NCI-H82 treated with DMSO at 0.1 percent for 48 hours (cell line): Measurements from ENCODE around the gene DNAJB13.

Source experiments
- DNase-seq: peaks from one replicate; lab custom pipeline; 2025; ENCODE audit not compliant: unreplicated experiment; lab: John Stamatoyannopoulos, UW

Gene DNAJB13

DNA sequence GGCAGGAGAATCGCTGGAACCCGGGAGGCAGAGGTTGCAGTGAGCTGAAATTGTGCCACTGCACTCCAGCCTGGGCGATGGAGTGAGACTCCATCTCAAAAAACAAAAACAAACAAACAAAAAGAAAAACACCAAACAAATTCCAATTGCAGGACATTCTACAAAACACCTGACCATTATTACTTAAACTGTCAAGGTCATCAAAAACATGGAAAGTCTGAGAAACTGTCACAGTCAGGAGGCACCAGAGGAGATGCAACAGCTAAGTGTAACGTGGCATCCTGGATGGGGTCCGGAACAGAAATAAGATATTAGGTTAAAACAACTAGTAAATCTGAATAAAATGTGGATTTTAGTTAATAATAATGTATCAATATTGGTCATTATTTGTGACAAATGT lies 914 bp upstream of the DNAJB13 start:
- DNase-seq = no peak

DNA sequence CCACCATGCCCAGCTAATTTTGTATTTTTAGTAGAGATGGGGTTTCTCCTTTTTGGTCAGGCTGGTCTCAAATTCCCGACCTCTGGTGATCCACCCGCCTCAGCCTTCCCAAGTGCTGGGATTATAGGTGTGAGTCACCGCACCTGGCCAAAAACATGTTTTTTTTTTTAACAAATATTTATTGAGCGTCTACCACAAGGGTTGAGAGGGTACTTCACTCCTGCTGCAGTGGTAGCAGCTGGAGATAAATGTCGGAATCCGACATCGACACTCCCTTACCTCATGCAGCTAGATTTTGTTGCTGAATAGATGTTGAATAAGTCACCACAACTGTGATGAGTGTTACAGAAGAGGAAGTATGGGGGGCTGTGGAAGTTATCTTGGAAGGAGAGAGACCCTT lies 971 bp downstream of the DNAJB13 start:
- no peak for DNase-seq

DNA sequence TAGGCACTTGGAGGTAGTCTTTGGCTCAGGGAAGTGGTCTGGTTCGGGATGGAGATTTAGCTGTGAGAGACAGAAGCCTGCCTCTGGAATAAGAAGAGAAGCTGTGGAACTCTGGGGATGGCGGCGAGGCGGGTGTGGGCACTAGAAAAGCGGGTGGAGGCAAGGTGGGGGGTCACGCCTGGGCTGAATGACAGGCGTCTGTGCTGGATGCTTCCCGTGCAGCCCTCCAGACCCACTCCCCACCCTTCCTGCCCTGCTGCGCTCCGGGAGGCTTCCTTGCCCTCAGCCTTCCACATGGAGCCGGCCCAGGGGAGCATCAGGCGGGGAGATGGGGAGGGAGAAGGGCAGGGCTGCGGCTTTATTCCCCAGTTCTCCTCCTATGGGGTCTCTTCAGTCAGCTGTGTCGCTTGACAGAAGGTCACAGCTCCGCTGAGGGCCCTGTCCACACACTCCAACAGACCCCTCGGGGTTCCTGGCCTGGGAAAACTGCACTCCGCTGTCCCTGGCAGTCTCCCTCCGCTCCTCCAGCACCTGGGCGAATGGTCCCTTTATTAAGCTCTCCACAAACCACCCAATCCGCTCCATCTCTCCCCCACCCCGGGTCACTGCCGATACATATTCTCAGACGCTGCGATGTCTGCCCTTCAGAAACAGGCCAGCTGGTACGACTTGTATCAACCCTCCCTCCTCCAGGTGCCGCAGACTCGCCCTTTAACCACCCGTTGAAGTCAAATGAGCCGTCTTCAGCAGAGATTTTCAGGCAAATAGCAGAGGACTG lies 6.2 kb downstream of the DNAJB13 start:
- no peak for DNase-seq

DNA sequence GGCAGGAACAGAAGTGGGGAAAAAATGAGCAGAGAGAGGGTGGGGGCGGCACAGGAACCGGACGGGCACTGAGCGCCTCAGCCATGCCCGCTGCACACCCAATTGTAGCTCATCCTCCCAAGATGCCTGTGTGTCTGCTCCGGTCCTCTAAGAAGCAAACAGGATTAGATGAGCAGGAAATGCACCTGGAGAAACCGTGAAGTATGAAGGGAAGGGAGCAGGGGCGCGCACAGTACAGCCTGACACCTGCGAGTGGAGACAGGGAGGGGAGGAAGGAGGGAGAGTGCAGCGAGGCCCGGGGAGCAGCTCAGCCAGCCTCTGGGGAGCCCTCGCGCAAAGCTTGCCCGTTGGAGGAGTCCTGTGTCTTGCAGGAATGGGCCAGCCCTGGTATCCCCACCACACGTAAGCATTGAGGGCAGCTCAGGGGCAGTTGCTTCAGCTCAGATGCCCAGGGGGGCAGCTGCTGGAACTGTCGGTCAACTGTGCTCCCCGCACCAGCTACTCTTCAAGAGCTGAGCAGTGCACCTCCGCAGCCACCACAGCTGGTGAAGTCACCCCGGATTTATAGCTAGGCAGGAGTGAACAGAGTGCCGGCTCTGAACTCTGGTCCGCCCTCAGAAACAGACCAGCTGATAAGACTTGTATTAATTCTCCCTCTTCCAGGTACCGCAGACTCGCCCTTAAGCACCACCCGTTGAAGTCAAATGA lies 7.0 kb downstream of the DNAJB13 start:
- no peak for DNase-seq

DNA sequence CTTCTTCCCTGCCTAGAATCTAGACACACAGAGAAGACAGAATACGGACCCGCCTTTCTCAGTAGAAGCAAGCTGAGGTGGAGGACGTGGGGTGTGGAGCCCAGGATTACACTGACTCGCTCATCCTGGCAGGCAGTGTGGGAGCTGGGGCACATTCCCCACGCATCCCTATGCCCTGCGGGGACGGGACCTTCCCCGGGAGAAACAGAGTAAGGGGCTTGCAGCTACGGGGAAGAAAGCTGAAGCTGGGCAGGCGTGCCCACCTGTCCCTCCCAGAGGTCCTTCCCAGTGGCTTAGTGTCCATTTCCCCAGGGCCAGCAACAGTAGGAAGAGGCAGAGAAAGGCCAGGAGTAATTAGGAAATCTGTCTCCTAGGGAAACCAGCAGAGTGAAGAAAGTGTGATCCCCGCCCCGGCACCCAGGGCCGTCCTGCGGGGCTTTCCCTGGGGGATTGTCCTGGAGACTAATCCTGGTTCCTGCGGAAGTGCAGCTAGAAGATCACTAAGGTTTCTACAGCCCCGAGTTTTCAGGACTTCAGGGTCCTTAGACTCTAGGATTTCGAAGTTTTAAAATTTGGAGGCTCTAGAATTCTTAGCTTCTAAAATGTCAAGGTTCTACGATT lies 7.8 kb downstream of the DNAJB13 start:
- no peak for DNase-seq

DNA sequence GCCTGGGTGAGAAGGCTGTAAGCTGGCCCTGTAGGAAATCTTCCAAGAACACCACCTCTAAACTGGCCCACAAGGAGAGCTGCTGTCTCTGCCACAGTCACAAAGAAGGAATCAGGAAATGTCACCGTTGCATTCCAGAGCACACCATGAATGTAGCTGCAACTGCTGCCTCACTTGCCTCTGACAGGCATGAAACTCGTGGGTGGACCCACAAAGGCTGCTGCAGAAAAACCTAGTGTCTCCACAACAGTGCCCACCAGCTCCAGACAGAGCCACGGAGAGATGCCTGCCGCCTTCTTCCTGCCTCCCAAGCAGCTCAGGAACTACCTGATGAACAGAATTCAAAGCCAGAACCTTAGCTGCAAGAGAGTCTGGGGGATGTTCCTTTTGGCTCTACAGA lies 10.5 kb downstream of the DNAJB13 start:
- no peak for DNase-seq

DNA sequence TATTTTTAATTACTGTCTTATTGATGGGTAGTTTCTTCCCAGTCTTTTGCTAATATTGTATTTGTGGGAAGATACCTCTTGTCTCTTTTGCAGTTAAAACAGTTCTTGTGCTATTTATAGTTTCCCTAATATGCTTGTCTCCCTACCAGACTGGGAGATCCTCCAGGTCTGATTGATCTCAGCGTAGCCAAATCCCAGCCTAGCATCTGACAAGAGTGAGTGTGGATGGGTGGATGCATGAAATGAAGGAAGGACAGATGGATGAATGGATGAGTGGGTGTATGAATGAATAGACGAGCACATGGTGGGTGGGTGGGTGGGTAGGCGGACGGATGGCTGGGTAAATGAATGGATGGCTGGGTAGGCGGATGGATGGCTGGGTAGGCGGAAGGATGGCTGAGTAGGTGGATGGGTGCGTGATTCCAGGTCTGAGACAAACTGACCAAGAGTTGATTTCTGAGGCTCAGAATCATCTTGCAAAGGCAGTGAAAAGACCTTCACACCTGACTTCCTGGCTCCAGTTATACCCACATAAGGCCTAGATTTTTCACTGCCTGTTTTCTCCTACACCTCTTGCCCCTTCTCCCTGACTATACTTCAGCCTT lies 11.4 kb downstream of the DNAJB13 start:
- no peak for DNase-seq

DNA sequence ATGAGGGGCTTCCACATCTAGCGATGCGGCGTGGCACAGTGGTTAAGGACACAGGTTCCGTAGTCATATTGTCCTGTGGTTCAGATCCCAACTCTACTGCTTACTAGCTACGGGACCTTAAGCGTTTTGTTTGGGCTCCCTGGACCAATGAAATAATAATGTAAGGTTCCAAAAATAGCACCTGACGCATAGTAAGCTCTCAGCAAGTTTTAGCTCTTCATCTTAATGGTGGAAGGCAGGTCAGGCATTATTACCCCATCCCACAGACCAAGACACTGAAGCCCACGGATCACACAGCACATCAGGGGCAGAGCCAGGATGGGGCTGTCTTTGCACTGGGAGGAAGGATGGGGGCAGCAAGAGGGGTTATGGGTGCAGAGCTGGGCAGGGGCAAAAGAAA lies 13.0 kb downstream of the DNAJB13 start:
- no peak for DNase-seq

DNA sequence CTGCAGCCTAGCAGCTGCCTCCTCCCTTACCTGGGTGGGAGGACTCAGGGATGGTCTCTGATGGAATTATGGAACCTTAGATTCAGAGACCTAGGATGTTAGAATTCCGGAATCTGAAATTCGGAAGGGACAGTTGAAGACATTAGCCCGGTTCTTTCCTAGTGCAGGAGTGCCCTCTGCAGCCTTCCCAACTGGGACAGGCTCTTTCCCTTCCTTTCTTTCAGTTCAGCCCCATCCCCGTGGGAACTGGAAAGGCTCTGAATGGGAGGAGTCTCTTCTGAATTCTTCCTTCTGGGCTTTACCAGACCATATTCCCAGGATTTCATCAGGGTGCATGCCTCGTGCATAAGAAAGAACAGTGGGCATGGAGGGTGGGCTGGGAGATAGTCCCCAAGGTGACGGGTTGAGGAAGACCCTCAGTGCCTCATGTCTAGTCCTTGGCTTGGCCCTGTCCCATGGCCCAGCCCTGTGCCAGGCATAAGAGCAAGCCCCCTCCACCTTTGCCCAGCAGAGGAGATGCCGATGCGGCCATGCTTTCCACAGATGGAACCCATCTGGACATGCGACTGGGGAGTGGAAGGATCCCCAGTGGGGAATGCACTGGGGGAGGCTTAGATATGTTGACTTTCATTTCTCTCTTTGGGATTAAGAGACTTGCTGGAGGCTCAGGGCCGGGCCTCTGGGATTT lies 14.4 kb downstream of the DNAJB13 start:
- no peak for DNase-seq

DNA sequence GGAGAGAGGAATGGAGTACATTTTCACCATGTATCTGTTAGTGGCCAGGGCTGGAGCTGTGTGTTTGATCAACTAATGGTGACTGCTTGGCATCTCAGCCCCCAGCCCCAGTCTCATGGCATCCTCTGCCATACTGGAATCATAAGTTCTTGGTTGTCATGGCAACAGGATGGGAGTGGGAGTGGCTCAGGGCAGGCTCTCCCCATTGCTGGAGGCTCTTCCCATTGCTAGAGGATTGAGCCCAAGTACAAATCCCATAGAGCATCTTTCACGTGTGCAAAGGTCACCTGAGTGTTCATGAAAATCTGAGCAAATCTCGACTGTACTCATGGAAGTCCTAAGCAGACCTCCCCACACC lies 14.9 kb downstream of the DNAJB13 start:
- no peak for DNase-seq

DNA sequence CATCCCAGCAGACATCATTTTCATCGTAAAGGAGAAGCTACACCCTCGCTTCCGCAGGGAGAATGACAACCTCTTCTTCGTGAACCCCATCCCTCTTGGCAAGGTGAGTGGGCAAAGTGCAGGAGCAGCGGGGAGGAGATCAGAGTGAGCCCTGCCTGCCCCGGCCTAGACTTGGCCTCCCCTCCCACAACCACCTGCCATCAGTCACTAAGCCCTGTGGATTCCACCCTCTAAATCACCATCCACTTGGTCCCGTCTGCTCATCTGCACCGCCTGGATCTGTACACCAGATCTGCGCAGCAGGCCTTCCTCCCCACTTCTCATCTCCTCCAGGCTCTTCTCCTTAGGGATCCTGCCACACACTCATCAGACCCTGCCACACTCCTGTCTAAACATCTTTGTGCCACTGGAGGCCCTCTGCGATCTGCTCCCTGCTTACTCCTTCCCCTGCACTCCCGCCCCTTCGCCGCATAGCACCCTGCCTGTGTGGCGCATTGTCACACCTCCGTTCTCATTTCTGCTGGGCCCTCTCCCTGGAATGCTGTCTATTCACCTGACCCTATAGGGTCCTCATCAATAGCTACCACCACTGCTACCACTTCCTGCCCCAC lies 17.6 kb downstream of the DNAJB13 start:
- peak; percentile 12 for DNase-seq

DNA sequence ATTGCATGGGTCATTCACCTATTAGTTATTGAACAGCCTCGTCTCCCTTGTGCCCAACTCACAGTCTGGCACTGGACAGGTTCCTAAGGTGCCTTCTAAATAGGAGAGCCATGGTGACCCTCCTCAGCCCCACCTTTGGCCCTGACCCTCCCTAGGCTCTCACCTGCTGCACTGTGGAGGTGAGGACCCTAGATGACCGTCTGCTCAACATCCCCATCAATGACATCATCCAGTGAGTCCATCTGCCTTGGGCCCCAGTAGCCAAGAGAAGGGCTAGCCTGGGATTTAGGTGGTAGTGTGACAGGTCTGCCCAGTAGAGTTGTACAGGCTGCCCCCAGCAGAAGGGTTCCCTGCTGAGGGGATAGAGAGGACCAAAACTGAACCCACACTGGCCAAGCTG lies 18.3 kb downstream of the DNAJB13 start:
- no peak for DNase-seq

DNA sequence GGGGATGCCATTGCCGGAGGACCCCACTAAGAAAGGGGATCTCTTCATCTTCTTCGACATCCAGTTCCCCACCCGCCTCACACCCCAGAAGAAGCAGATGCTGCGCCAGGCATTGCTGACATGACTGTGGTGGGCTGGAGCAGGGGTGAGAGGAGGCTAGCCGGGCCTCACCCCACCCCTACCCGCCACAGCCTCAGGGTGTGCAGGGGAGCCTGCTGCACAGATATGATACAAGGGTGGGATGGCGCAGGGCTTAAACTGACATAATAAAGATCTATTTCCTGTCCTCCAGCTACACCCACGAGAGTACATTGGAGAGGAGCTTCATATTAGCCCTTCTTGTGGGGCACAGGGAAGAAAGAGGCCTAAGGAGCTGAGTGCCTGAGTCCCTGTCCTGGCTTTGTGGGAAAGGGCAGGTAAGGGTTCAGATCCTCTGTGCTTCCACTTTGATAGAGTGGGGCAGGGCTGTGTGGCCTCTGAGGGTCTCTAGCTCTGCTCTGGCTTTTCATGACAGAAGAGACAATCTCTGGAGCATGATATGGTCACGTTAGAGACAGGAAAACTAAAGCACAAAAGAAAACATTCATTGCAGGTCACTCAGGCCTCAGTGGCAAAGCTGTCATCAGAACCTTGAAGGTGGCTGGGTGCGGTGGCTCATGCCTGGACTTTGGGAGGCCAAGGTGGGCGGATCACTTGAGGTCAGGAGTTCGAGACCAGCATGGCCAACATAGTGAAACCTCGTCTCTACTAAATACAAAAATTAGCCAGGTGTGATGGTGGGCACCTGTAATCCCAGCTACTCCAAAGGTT lies 19.4 kb downstream of the DNAJB13 start:
- DNase-seq = no peak

DNA sequence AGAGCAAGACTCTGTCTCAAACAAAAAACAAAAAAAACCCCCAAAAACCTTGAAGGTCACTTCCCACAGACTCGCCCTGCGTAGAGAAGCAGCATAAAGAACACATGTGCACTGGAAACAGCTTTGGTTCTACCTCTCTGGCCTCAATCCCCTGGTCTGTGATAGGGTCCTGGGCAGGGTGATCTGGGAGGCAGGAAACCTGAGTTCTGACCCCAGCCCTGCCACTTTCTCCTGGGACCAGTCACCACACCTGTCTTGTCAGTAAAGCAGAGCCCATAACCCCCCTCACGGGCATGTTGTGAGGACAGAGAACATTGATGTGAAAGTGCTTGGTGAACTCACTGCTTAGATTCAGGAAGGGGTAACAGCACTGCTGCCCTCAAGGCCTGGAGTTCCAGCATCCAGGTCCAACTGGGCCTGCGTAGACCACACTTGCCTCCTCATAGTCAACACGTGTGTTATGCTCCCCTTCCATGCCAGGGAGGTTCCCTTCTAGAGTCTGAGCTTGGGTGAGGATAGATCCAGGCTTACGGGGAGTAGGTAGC lies 20.4 kb downstream of the DNAJB13 start:
- DNase-seq = no peak

DNA sequence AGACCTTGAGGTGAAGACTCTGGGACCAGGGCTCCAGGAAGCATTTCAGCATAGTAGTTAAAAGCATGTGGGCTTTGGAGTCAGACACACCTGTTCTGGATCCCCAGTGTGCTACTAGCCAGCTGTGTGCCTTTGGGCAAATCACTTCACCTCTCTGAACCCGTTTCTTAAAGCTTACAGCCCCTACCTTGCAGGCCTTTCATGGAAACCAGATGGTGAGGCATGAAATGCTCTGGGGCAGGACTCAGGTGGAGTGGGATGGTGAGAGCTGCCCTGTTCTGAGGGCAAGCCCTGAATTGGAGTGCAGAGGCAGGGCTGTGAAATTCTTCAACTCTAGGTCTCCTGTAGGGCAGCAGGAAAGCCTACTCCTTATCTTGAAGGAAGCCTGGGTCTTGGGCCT lies 21.4 kb downstream of the DNAJB13 start:
- DNase-seq = no peak

DNA sequence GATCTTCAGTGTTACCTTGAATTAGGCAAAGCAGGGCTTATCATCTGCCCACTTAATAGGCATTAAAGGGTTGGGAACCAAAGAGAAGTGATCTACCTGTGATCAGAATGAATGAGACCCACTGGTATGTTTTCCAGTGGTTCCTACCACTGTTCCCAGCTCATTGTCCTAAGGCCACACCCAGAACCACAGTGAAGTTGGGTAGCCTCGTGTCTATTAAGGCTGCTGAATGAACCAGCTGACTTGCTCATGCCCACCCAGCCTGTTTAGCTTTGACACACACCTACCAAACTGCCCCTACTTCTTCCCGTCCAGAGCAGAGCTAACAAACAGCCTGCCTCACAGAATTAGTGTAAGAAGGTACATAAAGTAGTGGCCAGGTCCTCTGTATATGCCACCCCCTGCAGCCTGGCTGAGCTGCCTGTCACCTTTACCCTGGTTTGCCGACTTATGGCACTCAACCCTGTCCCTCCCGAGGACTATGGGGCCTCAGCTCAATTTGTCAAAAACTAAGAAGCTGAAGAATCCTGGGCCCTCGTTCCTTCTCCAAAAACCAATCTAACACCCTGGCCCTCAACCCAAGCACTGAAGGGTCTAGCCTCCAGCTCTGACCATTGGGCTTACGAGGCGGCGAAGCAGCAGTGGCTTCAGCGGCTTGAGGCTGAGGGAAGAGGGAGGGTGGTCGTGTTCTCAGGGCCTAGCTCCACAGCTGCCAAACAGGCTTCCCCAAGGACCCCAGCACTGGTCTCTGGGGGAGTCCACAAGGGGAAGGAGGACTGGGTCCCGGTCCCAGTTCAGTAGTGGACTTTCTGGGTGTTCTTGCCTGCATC lies 22.0 kb downstream of the DNAJB13 start:
- DNase-seq = no peak

DNA sequence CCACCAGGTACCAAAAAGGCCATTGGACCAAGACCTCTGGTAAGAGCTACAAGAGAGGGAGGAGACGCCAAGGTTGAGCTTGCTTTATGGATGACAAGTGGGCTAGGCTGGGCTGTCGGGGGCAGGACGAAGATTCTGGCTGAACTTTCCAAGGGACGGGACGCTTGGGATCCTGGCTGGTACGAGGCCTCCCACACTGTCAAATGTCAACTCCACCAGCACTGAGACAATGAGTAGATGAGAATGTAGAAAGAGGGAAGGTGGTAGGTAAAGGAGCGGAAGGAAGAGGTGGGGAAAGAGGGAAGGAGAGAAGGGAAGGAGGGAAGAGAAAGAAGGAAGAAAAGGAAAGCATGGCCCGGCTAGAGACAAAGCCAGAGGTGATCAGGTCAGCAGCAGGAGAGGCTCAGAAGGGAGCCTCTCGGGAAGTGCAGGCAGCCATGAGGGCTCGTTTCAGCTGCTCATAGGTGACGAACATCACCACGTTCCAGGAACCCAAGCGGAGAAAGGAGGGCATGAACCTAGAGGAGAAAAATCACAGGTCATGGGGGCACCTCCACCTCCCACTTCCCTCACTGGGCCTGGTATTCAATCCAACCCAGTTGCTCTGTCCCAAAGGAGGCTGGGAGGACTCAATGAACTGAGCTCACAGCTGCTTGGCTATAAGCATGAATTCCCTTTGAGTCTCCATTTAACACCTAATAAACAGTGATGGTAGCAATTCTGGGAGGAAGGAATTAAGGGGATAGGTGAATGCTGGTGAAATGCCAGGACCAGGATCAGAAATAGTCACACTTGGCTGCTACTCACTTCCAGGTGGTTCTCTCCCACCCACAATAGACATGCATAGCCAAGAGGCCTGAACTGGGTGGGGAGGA lies 24.0 kb downstream of the DNAJB13 start:
- DNase-seq = no peak

DNA sequence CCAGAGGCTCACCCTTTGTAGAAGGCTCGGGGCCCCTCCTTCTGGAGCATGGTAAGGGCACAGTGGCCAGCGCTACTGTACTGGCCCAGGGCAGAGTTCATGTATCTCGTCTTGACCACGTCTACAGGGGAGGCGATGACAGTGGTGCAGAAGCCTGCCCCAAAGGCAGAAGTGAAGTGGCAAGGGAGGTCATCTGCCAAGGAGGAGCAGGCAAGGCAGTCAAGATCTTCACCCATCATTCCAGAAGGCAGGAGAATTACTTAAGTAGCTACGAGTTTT lies 24.6 kb downstream of the DNAJB13 start:
- DNase-seq = no peak
